Spleen (tissue), 11 donors: ENCODE results near the gene PEAK1. TPM values are rescaled to one million over a fixed set of nuclear protein-coding genes. Genes with fewer than 3 reads are reported as not detected.

Experiments
- DNase-seq: peaks from one replicate; pipeline ENCODE4 v3.0.0-alpha.2; 2020
- H3K27ac ChIP-seq, 8 donors: fragments of 200-600 bp; sonication (generic) in 7 of 8; 1 replicate in 4 of 8; 2 replicates in 4 of 8; pipeline versions ENCODE4 v1.5.0 to v1.8.0; 2016 to 2021; ENCODE audit warnings: inconsistent platforms in 4 of 8, mild to moderate bottlenecking in 4 of 8, moderate library complexity in 1 of 8
- H3K27me3 ChIP-seq, 7 donors: fragments of 200-600 bp; sonication (generic) in 6 of 7; replicated peaks in 1 of 7; 1 replicate in 4 of 7; 2 replicates in 3 of 7; pipeline versions ENCODE4 v1.5.0 to v1.8.0; 2016 to 2021; ENCODE audit warnings: inconsistent platforms in 3 of 7, mild to moderate bottlenecking in 1 of 7
- H3K36me3 ChIP-seq, 6 donors: fragments of 200-600 bp; sonication (generic) in 5 of 6; 1 replicate in 4 of 6; 2 replicates in 2 of 6; pipeline versions ENCODE4 v1.5.0 to v1.8.0; 2016 to 2021; ENCODE audit warnings: inconsistent platforms in 2 of 6
- H3K4me1 ChIP-seq, 6 donors: fragments of 200-600 bp; sonication (generic) in 5 of 6; 1 replicate in 3 of 6; 2 replicates in 3 of 6; pipeline versions ENCODE4 v1.5.0 to v1.8.0; 2016 to 2021; ENCODE audit warnings: inconsistent platforms in 3 of 6
- H3K4me3 ChIP-seq, 8 donors: fragments of 200-600 bp; sonication (generic) in 7 of 8; 1 replicate in 4 of 8; 2 replicates in 4 of 8; pipeline versions ENCODE4 v1.5.0 to v1.8.0; 2016 to 2021; ENCODE audit warnings: inconsistent platforms in 4 of 8, mild to moderate bottlenecking in 4 of 8, moderate library complexity in 2 of 8
- H3K9me3 ChIP-seq, 8 donors: fragments of 200-600 bp; sonication (generic) in 7 of 8; 1 replicate in 4 of 8; 2 replicates in 4 of 8; pipeline versions ENCODE4 v1.5.0 to v1.8.0; 2016 to 2021; ENCODE audit warnings: inconsistent platforms in 4 of 8
- POLR2A ChIP-seq, 3 donors: fragments of 450-650 bp; IDR thresholded peaks; one replicate each; pipeline ENCODE4 v1.5.1; 2017; ENCODE audit warnings: antibody characterized with exemption in 3 of 3, mild to moderate bottlenecking in 1 of 3
- POLR2AphosphoS5 ChIP-seq, 3 donors: sonication (generic); formaldehyde crosslinking; IDR thresholded peaks; one replicate each; pipeline ENCODE4 v1.5.1; 2017; ENCODE audit warnings: antibody characterized with exemption in 3 of 3
- WGBS, 5 donors: extraction: QIAGEN DNeasy Blood & Tissue Kit in 3 of 5; methylation state at CpG; one replicate each; pipeline versions ENCODE4 v1.1.5 to v1.1.7; 2013 to 2018; 5-methylcytosine and 5-hydroxymethylcytosine counted together
- intact Hi-C: fragments of 100-400 bp; cut with DNase I; formaldehyde crosslinking; loops from one replicate; pipeline ENCODE4 v1.15.0; 2023; ENCODE audit warnings: low total_unique reads
- polyA plus RNA-seq, 3 donors: library from polyadenylated mRNA; stranded (reverse); fragments of 200-250 nt; gene quantifications; one replicate each; pipeline ENCODE4 v1.2.1, GENCODE V29; 2013
- total RNA-seq, 7 donors: library from RNA; depleted of rRNA in 3 of 7; stranded (reverse); fragments of >200 nt in 3 of 7; fragmentation: NEBNext Ultra II Directional in 4 of 7; extraction: Animal tissue kit (Norgen Biotek cat#: 25700) in 4 of 7; gene quantifications; one replicate each; pipeline versions ENCODE4 v1.1.0 to v1.2.1, GENCODE V29; 2016 to 2021
- TF ChIP-seq, protein P1 (sequence below), 11 experiments: fragments of 200-600 bp in 7 of 11; fragments of 450-650 bp in 4 of 11; sonication (generic) in 4 of 11; IDR thresholded peaks in 8 of 11; conservative IDR thresholded peaks in 3 of 11; 1 replicate in 7 of 11; 2 replicates in 4 of 11; pipeline versions ENCODE4 v1.4.0 to v1.8.0; 2016 to 2021; ENCODE audit warnings: antibody characterized with exemption in 11 of 11, inconsistent platforms in 4 of 11, mild to moderate bottlenecking in 1 of 11
- donor health status: healthy with polysubstance abuse.
- donor health status: DM: no; HTN: no; CAD: no; lungs with moderate emphysema.
- donor health status: DM: no; HTN: no; CAD: no.
- donor health status: Bipolar disorder and iron deficiency.
- donor health status: healthy.
- donor health status: DM: no; HTN: no; CAD: no.
- donor health status: DM: yes; HTN: yes; CAD: no.

PEAK1 gene
- total and polyA plus RNA-seq, 10 donors, result 5.0 to 415 (median 175) TPM

DNA sequence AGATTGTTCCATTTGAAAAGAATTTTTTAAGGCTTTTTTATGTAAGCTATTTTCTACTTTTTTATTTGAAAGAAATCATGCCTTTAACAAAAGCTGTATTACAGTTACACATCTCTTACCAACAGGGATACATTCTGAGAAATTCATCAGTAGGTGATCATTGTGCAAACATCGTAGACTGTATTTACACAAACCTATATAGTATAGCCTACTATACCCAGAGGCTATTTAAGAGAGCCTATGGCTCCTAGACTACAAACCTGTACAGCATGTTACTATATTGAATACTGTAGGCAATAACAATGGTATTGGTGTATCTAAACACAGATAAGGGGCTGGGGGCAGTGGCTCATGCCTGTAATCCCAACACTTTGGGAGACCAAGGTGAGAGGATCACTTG is 43.1 kb downstream of the PEAK1 start:
- H3K4me1 ChIP-seq, result peaks cover 0 to 35% (median 3%) of the 10 kb centered on the region in 6 donors
- intact Hi-C loops, result no loop called here
- H3K4me3 ChIP-seq, result no peak overlapping the region
- H3K27me3 ChIP-seq, result no peaks in the 10 kb centered on the region
- TF ChIP-seq, protein P1, sequence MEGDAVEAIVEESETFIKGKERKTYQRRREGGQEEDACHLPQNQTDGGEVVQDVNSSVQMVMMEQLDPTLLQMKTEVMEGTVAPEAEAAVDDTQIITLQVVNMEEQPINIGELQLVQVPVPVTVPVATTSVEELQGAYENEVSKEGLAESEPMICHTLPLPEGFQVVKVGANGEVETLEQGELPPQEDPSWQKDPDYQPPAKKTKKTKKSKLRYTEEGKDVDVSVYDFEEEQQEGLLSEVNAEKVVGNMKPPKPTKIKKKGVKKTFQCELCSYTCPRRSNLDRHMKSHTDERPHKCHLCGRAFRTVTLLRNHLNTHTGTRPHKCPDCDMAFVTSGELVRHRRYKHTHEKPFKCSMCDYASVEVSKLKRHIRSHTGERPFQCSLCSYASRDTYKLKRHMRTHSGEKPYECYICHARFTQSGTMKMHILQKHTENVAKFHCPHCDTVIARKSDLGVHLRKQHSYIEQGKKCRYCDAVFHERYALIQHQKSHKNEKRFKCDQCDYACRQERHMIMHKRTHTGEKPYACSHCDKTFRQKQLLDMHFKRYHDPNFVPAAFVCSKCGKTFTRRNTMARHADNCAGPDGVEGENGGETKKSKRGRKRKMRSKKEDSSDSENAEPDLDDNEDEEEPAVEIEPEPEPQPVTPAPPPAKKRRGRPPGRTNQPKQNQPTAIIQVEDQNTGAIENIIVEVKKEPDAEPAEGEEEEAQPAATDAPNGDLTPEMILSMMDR (IDR thresholded peaks at IDR 0.05 in 8 of 11, conservative IDR thresholded peaks at IDR 0.05 in 3 of 11), result no peak
- TF ChIP-seq POLR2AphosphoS5 (IDR thresholded peaks at IDR 0.05), result no peak
- TF ChIP-seq POLR2A (IDR thresholded peaks at IDR 0.05), result no peak
- H3K9me3 ChIP-seq, result no peaks in the 10 kb centered on the region
- no peaks in the 10 kb centered on the region for H3K36me3 ChIP-seq
- H3K27ac ChIP-seq, result no peak overlapping the region
- 89 to 92% (median 91%) methylated on average over 1 of the region's 1 CpG for WGBS, 5 donors
- no peak for DNase-seq

DNA sequence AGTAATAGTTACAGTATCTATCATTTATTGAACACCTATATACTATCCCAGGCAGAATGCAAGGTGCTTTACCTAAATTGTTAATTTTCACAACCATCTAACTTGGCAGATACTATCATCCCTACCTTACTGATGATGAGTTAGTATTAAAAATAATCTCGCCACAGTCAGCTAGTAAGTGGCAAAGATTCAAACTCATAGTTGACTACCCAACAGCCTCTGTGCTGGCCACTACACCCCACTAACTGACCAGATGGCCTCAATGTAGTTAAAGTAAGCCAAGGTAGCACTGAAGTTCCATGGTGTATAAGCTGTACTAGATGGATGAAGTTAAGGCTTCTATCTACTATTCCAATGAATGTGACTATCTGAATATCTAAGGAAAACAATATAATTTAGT is 44.8 kb downstream of the PEAK1 start:
- Histone ChIP-seq H3K9me3 (no peaks in the 10 kb centered on the region), H3K27ac (no peak overlapping the region), H3K36me3 (no peaks in the 10 kb centered on the region), H3K4me3 (no peak overlapping the region), H3K27me3 (no peaks in the 10 kb centered on the region), H3K4me1 (peaks cover 0 to 23% (median 0%) of the 10 kb centered on the region in 6 donors)
- 92 to 98% (median 96%) methylated on average over 1 of the region's 1 CpG for WGBS, 5 donors
- intact Hi-C loops, result no loop called here
- DNase-seq, result no peak
- no peak for TF ChIP-seq POLR2AphosphoS5 (IDR thresholded peaks at IDR 0.05)
- no peak for TF ChIP-seq POLR2A (IDR thresholded peaks at IDR 0.05)
- TF ChIP-seq, protein P1 (IDR thresholded peaks at IDR 0.05 in 8 of 11, conservative IDR thresholded peaks at IDR 0.05 in 3 of 11), result no peak

DNA sequence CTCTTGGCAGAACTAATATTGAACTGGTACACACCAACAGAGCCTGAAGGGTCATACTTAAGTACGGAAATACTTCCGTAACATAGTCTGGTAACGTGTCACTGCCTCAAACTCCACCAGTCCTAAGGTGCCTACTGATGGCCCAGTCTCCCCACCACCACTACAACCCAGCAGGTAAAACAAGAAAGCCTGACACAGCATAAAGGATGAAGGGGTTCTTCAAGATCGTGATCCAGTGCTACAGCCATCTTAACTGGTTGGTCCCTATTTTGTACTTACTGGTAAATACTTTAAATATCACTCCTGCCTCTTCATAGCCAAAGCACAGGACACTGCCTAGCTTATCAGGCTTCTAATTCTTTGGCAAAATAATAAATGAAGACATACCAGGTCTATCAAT is 46.5 kb downstream of the PEAK1 start:
- DNase-seq, result no peak
- Histone ChIP-seq H3K4me3 (no peak overlapping the region), H3K27ac (no peak overlapping the region), H3K9me3 (no peaks in the 10 kb centered on the region), H3K27me3 (no peaks in the 10 kb centered on the region), H3K36me3 (no peaks in the 10 kb centered on the region), H3K4me1 (peaks cover 0 to 25% (median 0%) of the 10 kb centered on the region in 6 donors)
- intact Hi-C loops, result no loop called here
- 70 to 92% (median 86%) methylated on average over 4 of the region's 4 CpGs for WGBS, 5 donors
- no peak for TF ChIP-seq POLR2AphosphoS5 (IDR thresholded peaks at IDR 0.05)
- TF ChIP-seq, protein P1 (IDR thresholded peaks at IDR 0.05 in 8 of 11, conservative IDR thresholded peaks at IDR 0.05 in 3 of 11), result no peak
- TF ChIP-seq POLR2A (IDR thresholded peaks at IDR 0.05), result no peak

DNA sequence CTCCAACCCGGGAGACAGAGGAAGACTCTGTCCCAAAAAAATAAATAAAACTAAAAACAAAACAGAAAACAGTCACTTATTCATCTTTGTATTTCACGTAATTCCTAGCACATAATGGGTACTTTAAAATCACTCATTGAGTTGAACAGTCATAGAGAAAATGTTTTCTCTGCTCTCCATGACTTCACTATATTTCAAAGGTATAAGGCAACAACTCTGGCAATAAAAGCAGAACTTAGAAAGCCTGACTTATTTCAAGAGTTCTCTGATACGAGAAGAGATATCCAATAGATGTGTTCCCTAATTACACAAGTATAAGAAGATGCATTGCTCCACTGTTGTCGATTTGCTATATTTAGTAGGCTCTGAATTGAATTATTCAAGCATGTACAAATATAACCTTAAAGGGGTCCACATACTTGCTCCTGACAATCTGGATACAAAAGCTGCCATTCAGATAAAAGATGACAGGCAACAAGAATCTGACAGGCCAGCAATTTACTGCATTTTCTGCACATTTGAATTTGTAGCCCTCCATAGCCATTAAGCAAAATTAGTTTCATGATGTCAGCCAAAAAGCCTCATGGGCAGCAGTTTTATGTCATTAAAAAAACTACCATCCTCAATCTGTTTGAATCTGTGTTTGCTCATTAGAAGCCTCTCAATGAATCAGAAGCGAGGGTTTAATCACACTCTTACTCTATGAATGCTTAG is 47.9 kb downstream of the PEAK1 start:
- no peak for DNase-seq
- intact Hi-C loops, result no loop called here
- Histone ChIP-seq H3K9me3 (no peaks in the 10 kb centered on the region), H3K4me3 (no peak overlapping the region), H3K36me3 (no peaks in the 10 kb centered on the region), H3K27ac (no peak overlapping the region), H3K27me3 (no peaks in the 10 kb centered on the region), H3K4me1 (peaks cover 0 to 24% (median 0%) of the 10 kb centered on the region in 6 donors)
- WGBS, 5 donors, result 71 to 86% (median 79%) methylated on average over 5 of the region's 5 CpGs
- TF ChIP-seq, protein P1 (IDR thresholded peaks at IDR 0.05 in 8 of 11, conservative IDR thresholded peaks at IDR 0.05 in 3 of 11), result no peak
- no peak for TF ChIP-seq POLR2AphosphoS5 (IDR thresholded peaks at IDR 0.05)
- TF ChIP-seq POLR2A (IDR thresholded peaks at IDR 0.05), result no peak
